Esophagus muscularis mucosa (tissue), 4 donors: ENCODE data around the gene PNLIPRP1.

Source experiments
- EP300 ChIP-seq: sonication (generic); formaldehyde crosslinking; IDR thresholded peaks from one replicate; pipeline ENCODE4 v1.6.1; 2017; ENCODE audit warnings: antibody characterized with exemption
- POLR2A ChIP-seq: fragments of 450-650 bp; IDR thresholded peaks from one replicate; pipeline ENCODE4 v1.6.1; 2017; ENCODE audit warnings: antibody characterized with exemption, moderate library complexity, mild to moderate bottlenecking, low read depth
- TF ChIP-seq, protein P1 (sequence below), 3 experiments: fragments of 200-600 bp in 2 of 3; fragments of 450-650 bp in 1 of 3; sonication (generic) in 2 of 3; IDR thresholded peaks; one replicate each; pipeline ENCODE4 v1.5.1; 2017 to 2019; ENCODE audit warnings: antibody characterized with exemption in 3 of 3, mild to moderate bottlenecking in 2 of 3, moderate library complexity in 1 of 3

DNA sequence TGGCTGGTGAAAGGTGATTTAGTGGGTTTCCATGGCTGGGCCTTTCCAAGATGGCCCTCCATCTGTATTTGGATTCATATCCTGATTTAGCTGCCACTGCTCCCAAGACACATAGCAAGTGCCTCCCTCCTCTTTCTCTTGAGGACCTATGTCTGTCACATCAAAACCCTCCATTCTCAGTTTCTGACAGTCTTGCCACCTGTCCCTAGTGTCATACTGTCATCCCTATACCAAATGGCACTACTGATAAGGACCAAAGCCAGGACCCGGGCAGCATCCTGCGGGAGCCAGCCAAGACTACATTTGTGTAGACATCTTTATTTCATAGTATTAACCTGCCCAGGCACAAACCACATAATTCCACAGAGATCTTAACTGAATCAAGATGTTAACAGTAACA, 64.8 kb downstream of the PNLIPRP1 start:
- no peak for TF ChIP-seq POLR2A
- TF ChIP-seq, protein P1, sequence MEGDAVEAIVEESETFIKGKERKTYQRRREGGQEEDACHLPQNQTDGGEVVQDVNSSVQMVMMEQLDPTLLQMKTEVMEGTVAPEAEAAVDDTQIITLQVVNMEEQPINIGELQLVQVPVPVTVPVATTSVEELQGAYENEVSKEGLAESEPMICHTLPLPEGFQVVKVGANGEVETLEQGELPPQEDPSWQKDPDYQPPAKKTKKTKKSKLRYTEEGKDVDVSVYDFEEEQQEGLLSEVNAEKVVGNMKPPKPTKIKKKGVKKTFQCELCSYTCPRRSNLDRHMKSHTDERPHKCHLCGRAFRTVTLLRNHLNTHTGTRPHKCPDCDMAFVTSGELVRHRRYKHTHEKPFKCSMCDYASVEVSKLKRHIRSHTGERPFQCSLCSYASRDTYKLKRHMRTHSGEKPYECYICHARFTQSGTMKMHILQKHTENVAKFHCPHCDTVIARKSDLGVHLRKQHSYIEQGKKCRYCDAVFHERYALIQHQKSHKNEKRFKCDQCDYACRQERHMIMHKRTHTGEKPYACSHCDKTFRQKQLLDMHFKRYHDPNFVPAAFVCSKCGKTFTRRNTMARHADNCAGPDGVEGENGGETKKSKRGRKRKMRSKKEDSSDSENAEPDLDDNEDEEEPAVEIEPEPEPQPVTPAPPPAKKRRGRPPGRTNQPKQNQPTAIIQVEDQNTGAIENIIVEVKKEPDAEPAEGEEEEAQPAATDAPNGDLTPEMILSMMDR (IDR thresholded peaks at IDR 0.05): no peak
- TF ChIP-seq EP300: no peak
